Natural killer cell (primary cell): ENCODE results near the gene SARS2. TPM values are rescaled to one million over a fixed set of nuclear protein-coding genes. Genes with fewer than 3 reads are reported as not detected.
A peak's percentile ranks its signal among the peaks of the same experiment; 100 is the strongest.
"Not testable (repeated sequence)": the region's sequence is repeated elsewhere in the genome, so short reads cannot be mapped to it uniquely, and the experiment has no call there.

ENCODE experiments used
- ATAC-seq, 3 donors: fragments of 150-1000 bp in 2 of 3; fragments of 200-7000 bp in 1 of 3; cut with Tn5 transposase; 1 replicate in 1 of 3; 2 replicates in 2 of 3; pipeline ENCODE4 v1.10.0; 2021; ENCODE audit warnings: mild to moderate bottlenecking in 2 of 3, moderate library complexity in 2 of 3
- DNase-seq, 2 donors: peaks; one replicate each; pipeline versions ENCODE4 v3.0.0 to v3.0.0-alpha.2; 2013 to 2021; ENCODE audit warnings: mixed read lengths in 1 of 2
- H3K27ac ChIP-seq: one replicate; pipeline ENCODE4 v1.5.1; 2013; ENCODE audit warnings: mild to moderate bottlenecking, low read length
- H3K27me3 ChIP-seq: one replicate; pipeline ENCODE4 v1.6.1; 2013; ENCODE audit warnings: low read length; ENCODE audit not compliant: control insufficient read depth, insufficient read depth
- H3K36me3 ChIP-seq: one replicate; pipeline ENCODE4 v1.6.1; 2013; ENCODE audit warnings: low read length; ENCODE audit not compliant: control insufficient read depth, insufficient read depth
- H3K4me1 ChIP-seq: one replicate; pipeline ENCODE4 v1.6.1; 2013; ENCODE audit warnings: low read length; ENCODE audit not compliant: control insufficient read depth, insufficient read depth
- H3K4me3 ChIP-seq: one replicate; pipeline ENCODE4 v1.5.1; 2013; ENCODE audit warnings: low read length
- H3K9me3 ChIP-seq: one replicate; pipeline ENCODE4 v1.6.1; 2013; ENCODE audit warnings: low read length; ENCODE audit not compliant: control insufficient read depth, insufficient read depth
- H3K27ac Mint-ChIP-seq, 2 donors: one replicate each; pipeline ENCODE4 v1.8.0; 2022; ENCODE audit warnings: mild to moderate bottlenecking in 2 of 2, mixed read lengths in 2 of 2, moderate library complexity in 1 of 2
- H3K27me3 Mint-ChIP-seq, 2 donors: one replicate each; pipeline ENCODE4 v1.8.0; 2022; ENCODE audit warnings: low read depth in 2 of 2, mixed read lengths in 2 of 2
- H3K36me3 Mint-ChIP-seq: one replicate; pipeline ENCODE4 v1.8.0; 2022; ENCODE audit warnings: mixed read lengths
- H3K4me1 Mint-ChIP-seq, 2 donors: one replicate each; pipeline ENCODE4 v1.8.0; 2022; ENCODE audit warnings: mixed read lengths in 2 of 2
- H3K4me3 Mint-ChIP-seq: one replicate; pipeline ENCODE4 v1.8.0; 2022; ENCODE audit warnings: mild to moderate bottlenecking, moderate library complexity, mixed read lengths
- H3K9me3 Mint-ChIP-seq, 2 donors: one replicate each; pipeline ENCODE4 v1.8.0; 2022; ENCODE audit warnings: mixed read lengths in 2 of 2
- CTCF ChIP-seq: fragments of 200-600 bp; IDR thresholded peaks from one replicate; pipeline ENCODE4 v1.8.0; 2022; ENCODE audit warnings: antibody characterized with exemption
- WGBS: methylation state at CpG from one replicate; pipeline ENCODE4 v1.1.7; 2013; ENCODE audit warnings: missing lambda C conversion rate; ENCODE audit not compliant: insufficient coverage; 5-methylcytosine and 5-hydroxymethylcytosine counted together
- intact Hi-C: fragments of 100-400 bp; cut with micrococcal nuclease; formaldehyde crosslinking; loops from one replicate; pipeline ENCODE4 v1.14.2; 2022
- total RNA-seq, 4 donors: library from RNA; stranded (reverse); fragments of 120-200 nt in 1 of 4; gene quantifications; one replicate each; pipeline versions ENCODE4 v1.2.3 to v1.2.4, GENCODE V29; 2013 to 2022

Gene SARS2
- total RNA-seq, 3 donors from 2014 or later (not counting 1 experiment from before 2014, with no cell fraction given), result 25.4 to 53.0 (median 38.9) TPM

- peaks cover 33% of the 10 kb centered on the region for H3K36me3 ChIP-seq
Observed at GRCh38 chr19:38877781-38878574, 52.6 kb downstream of the SARS2 start, which contains the start of gene RINL. Gene RINL (minus strand): TSS chr19:38878275. CDS start chr19:38876742, 1,533 bp downstream.

DNA sequence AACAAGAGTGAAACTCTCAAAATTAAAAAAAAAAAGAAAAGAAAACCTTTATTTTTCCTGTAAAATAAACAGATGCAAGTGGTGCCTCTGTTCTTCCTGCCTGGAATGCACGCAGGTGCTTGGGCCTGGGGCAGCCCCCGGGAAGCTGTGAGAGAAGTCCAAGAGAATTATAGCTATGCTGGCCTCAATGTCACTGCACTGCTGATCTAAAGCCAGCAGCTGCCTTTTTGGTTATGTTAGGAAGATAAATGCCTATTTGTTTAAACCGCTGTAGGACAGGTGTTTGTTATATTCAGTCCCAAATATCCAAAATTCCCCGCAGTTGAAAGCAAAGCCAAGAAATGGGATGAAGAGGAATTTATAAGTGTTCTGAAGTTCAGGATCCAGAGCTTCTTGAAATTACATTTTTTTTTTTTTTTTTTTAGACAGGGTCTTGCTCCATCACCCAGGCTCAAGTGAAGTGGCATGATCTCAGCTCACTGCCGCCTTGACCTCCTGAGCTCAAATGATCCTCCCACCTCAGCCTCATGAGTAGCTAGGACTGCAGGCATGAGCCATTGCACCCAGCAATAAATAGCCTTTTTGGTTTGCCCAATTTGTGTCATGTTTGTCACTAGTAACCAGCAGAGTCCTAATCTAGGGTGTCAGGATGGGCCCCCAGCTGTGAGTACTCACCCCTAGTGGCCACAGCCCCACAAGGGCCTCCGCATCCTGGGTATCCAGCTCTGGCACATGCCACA lies 54.7 kb downstream of the SARS2 start:
- DNase-seq, result peak in 1 of 2 donors; percentile 6
- peak overlapping the region; percentile 94 to 97 for H3K27ac Mint-ChIP-seq
- intact Hi-C loops, result no loop called here
- H3K36me3 Mint-ChIP-seq, result no peaks in the 10 kb centered on the region
- H3K4me1 Mint-ChIP-seq, result peaks cover 21 to 34% of the 10 kb centered on the region in 2 donors
- no peaks in the 10 kb centered on the region for H3K9me3 Mint-ChIP-seq
- Histone ChIP-seq H3K9me3 (no peaks in the 10 kb centered on the region), H3K27ac (no peak overlapping the region), H3K4me3 (no peak overlapping the region), H3K36me3 (peaks cover 28% of the 10 kb centered on the region), H3K4me1 (peaks cover 29% of the 10 kb centered on the region), H3K27me3 (no peaks in the 10 kb centered on the region)
- peak in 1 of 3 donors; percentile 11 for ATAC-seq
- 89% methylated on average over 6 of the region's 6 CpGs for WGBS
- H3K27me3 Mint-ChIP-seq, result no peaks in the 10 kb centered on the region
- peak overlapping the region; percentile 66 for H3K4me3 Mint-ChIP-seq
- TF ChIP-seq CTCF, result no peak

More at GRCh38 chr19:38877781-38878574, 52.6 kb downstream of the SARS2 start, which contains the start of gene RINL:
- Mint-ChIP-seq H3K36me3 (no peaks in the 10 kb centered on the region), H3K4me3 (peak within 1 kb of the TSS; percentile 82), H3K27ac (peak within 1 kb of the TSS; percentile 94 to 97), H3K27me3 (no peaks in the 10 kb centered on the region), H3K4me1 (peaks cover 21 to 30% of the 10 kb centered on the region in 2 donors), H3K9me3 (no peaks in the 10 kb centered on the region)
- Histone ChIP-seq H3K27ac (peak within 1 kb of the TSS; percentile 94), H3K9me3 (no peaks in the 10 kb centered on the region), H3K27me3 (no peaks in the 10 kb centered on the region), H3K4me1 (peaks cover 28% of the 10 kb centered on the region), H3K4me3 (peak within 1 kb of the TSS; percentile 38)
- peak; percentile 56 to 83 for DNase-seq
- no peak for TF ChIP-seq CTCF
- intact Hi-C loops, result loop anchor here (1.0 kb wide), 1 partner anchor 21 kb away; the partner anchor contains the start of genes NFKBIB and SIRT2
- peak; percentile 74 to 87 (median 82) for ATAC-seq
- WGBS, result 1% methylated on average over 10 of the region's 11 CpGs

DNA sequence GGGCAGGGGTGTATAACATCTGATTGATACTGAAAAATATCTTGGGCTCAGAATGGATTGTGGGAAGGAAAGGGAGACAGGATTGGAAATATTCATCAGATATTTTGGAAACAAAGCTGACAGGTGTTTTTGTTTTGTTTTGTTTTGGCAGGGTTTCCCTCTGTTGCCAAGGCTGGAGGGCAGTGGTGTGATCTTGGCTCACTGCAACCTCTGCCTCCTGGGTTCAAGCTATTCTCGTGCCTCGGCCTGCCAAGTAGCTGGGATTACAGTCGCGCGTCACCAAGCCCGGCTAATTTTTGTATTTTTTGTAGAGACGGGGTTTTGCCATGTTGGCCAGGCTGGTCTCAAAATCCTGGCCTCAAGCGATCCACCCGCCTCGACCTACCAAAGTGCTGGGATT lies 57.2 kb downstream of the SARS2 start:
- 95% methylated on average over 10 of the region's 10 CpGs for WGBS
- H3K4me3 ChIP-seq, intact Hi-C loops, DNase-seq, H3K27me3 ChIP-seq, ATAC-seq, H3K27ac ChIP-seq, H3K36me3 Mint-ChIP-seq, H3K27me3 Mint-ChIP-seq, H3K9me3 Mint-ChIP-seq, H3K27ac Mint-ChIP-seq, H3K9me3 ChIP-seq, H3K4me3 Mint-ChIP-seq: not testable (repeated sequence)
- H3K36me3 ChIP-seq, result peaks cover 22% of the 10 kb centered on the region
- H3K4me1 Mint-ChIP-seq, result peaks cover 29 to 50% of the 10 kb centered on the region in 2 donors
- peaks cover 37% of the 10 kb centered on the region for H3K4me1 ChIP-seq

DNA sequence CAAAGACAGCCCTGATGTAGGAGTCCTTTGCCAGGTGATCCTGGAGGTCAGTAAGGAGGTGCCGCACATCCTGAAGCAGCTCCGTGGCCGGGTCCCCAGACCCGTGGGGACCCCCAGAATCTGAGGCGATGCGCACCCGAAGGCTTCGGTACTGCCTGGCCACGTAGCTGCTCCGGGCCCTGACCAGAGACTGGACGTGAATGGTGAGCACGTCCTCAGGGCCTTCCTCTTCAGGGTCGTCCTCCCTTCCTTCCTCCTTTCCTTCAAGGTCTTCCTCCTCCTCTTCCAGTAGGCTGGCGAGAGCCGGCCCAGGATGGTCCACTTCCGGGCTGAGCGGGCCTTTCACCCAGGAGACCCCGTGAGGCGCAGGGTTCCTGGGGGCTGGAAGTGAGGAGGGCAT lies 60.0 kb downstream of the SARS2 start:
- Histone ChIP-seq H3K27me3 (no peaks in the 10 kb centered on the region), H3K9me3 (no peaks in the 10 kb centered on the region), H3K36me3 (peaks cover 22% of the 10 kb centered on the region), H3K4me3 (no peak overlapping the region), H3K27ac (peak overlapping the region; percentile 66), H3K4me1 (peaks cover 35% of the 10 kb centered on the region)
- H3K27me3 Mint-ChIP-seq, result no peaks in the 10 kb centered on the region
- ATAC-seq (no peak), DNase-seq (no peak)
- 94% methylated on average over 19 of the region's 19 CpGs for WGBS
- H3K36me3 Mint-ChIP-seq, result no peaks in the 10 kb centered on the region
- peak overlapping the region; percentile 80 to 94 for H3K27ac Mint-ChIP-seq
- no peak for TF ChIP-seq CTCF
- H3K4me3 Mint-ChIP-seq, result peak overlapping the region; percentile 52
- H3K4me1 Mint-ChIP-seq, result peaks cover 18 to 35% of the 10 kb centered on the region in 2 donors
- no peaks in the 10 kb centered on the region for H3K9me3 Mint-ChIP-seq
- intact Hi-C loops, result loop anchor here (1.0 kb wide), 1 partner anchor 39 kb away; the partner anchor contains the start of gene ECH1
